Muscle layer of duodenum (tissue), 2 donors: Measurements from ENCODE around the gene ESRP2.

Experiments
- H3K27ac ChIP-seq: one replicate; pipeline ENCODE4 v1.7.0; 2013; ENCODE audit warnings: mild to moderate bottlenecking, low read length
- H3K27me3 ChIP-seq: one replicate; pipeline ENCODE4 v1.7.0; 2013; ENCODE audit warnings: low read depth, mild to moderate bottlenecking, control low read depth, low read length
- H3K36me3 ChIP-seq, 2 donors: one replicate each; pipeline ENCODE4 v1.7.0; 2013; ENCODE audit warnings: low read length in 2 of 2, control low read depth in 1 of 2, mild to moderate bottlenecking in 1 of 2; ENCODE audit not compliant: insufficient read depth in 2 of 2, control insufficient read depth in 1 of 2
- H3K4me1 ChIP-seq, 2 donors: one replicate each; pipeline ENCODE4 v1.7.0; 2013; ENCODE audit warnings: low read length in 2 of 2, mild to moderate bottlenecking in 2 of 2, control low read depth in 1 of 2, moderate library complexity in 1 of 2; ENCODE audit not compliant: insufficient read depth in 2 of 2, control insufficient read depth in 1 of 2
- H3K4me3 ChIP-seq, 2 donors: one replicate each; pipeline ENCODE4 v1.7.0; 2013; ENCODE audit warnings: low read length in 2 of 2, low read depth in 1 of 2, mild to moderate bottlenecking in 1 of 2
- H3K9me3 ChIP-seq, 2 donors: one replicate each; pipeline ENCODE4 v1.7.0; 2013; ENCODE audit warnings: low read length in 2 of 2, control low read depth in 1 of 2, mild to moderate bottlenecking in 1 of 2; ENCODE audit not compliant: control insufficient read depth in 1 of 2
- donor health status: healthy.

The ESRP2 gene

DNA sequence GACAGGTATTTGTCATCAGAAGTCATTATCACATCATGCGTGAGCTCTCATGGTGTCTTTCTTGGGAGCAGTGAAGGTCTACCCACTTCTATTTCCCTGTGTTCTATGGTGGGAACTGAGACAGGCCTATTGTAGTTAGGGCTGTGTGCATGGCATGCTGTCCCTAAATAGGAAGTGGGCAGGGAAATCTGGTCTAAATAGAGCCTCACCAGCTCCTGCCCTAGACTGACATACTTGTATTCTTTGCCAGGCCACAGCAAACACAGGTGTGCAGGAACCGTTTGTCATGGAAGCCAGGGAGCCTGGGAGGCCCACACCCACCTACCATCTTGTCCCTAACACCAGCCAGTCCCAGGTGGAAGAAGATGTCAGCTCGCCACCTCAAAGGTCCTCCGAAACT lies 38.5 kb upstream of the ESRP2 start:
- Histone ChIP-seq H3K4me1 (peaks cover 4 to 13% of the 10 kb centered on the region in 2 donors), H3K27me3 (no peaks in the 10 kb centered on the region), H3K9me3 (no peaks in the 10 kb centered on the region), H3K4me3 (no peak overlapping the region), H3K27ac (no peak overlapping the region), H3K36me3 (peaks cover 2 to 6% of the 10 kb centered on the region in 2 donors)

DNA sequence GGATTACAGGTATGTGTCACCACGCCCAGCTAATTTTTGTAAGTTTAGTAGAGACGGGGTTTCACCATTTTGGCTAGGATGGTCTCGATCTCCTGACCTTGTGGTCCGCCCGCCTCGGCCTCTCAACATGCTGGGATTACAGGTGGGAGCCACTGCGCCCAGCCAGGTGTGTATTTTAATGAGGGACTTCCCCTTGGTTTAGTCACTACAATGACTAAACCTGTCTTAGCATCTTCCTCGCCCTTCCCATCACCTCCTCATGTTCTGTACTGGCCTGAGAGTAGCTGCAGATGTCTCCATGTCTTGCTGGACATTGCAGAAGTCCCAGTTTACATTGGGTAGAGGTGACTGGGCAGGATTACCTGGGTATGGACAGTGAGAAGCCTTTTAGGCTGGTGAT lies 38.0 kb upstream of the ESRP2 start:
- Histone ChIP-seq H3K4me1 (peaks cover 4 to 13% of the 10 kb centered on the region in 2 donors), H3K9me3 (no peaks in the 10 kb centered on the region), H3K36me3 (peaks cover 0 to 6% of the 10 kb centered on the region in 2 donors), H3K4me3 (no peak overlapping the region), H3K27ac (no peak overlapping the region), H3K27me3 (no peaks in the 10 kb centered on the region)

DNA sequence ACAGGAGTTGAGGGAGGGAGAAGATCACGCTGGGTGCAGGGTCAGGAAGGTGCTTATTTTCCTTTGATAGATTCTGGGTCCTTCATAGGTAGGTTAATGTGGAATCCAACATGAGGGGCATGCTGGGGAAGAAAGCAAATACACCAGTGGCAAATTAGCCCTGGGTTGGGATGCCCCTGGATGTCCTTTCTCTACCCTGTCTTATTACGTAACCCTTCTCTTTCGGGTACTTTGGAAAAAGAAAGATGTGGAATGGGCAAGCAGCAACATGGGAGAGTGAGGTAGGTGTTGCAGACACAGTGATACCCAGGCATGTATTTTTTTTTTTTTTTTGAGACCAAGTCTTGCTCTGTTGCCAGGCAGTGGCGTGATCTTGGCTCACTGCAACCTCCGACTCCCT lies 37.5 kb upstream of the ESRP2 start:
- no peak overlapping the region for H3K4me3 ChIP-seq
- no peaks in the 10 kb centered on the region for H3K9me3 ChIP-seq
- no peak overlapping the region for H3K27ac ChIP-seq
- H3K27me3 ChIP-seq: no peaks in the 10 kb centered on the region
- peaks cover 0 to 6% of the 10 kb centered on the region in 2 donors for H3K36me3 ChIP-seq
- H3K4me1 ChIP-seq: peaks cover 4 to 13% of the 10 kb centered on the region in 2 donors

DNA sequence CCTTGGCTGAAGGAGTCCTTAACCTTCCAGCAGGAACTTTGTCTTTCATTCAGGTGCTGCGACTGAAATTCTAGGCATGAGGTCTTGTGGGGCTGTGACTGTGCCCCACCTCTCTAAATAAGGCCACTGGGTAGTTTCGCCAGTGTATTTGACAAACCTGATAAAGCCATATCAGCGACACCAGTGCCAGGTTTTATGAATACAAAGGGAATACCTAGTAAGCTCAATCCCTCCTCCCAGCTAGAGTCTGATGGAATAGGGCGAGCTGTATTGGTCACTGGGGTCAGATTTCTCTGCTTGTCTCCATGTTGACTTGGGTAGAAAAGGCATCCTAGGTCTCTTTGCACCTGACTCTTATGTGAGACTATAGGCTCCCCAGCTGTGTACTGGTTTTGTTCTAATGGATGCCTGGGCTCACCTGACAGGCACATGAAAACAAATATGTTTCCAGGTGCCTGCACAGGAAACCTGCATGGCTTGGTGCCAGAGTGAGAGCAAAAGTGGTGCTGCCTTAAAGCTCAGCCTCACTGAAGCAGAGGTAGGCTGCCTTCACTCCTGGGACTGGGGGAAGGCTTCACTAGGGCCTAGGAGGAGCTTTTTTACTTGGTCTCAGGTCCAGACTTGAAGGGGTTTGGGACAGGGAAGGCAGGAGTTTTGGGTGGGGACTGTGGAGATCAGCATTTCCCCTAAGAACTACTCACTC lies 36.7 kb upstream of the ESRP2 start:
- Histone ChIP-seq H3K27ac (no peak overlapping the region), H3K4me3 (no peak overlapping the region), H3K27me3 (no peaks in the 10 kb centered on the region), H3K4me1 (peaks cover 4 to 20% of the 10 kb centered on the region in 2 donors), H3K9me3 (no peaks in the 10 kb centered on the region), H3K36me3 (peaks cover 0 to 6% of the 10 kb centered on the region in 2 donors)

DNA sequence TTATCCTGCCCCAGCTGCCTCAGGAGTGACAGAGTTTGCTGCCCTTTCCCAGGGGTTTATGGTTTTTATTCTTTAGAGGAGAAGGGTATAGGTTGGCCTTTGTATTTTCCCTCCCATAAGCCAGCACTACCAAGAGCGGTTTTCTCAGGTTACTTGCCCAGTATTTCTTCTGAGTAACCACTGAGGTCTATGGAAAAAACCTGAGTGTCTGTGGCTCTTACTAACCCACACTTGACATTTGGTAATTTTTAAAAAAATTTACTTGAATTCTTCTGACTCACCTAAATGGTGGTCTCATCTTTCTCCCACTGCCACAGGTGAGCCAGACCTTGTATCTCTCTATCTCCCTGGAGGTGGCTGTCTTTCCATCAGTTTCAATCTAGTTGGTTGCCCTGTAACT lies 34.4 kb upstream of the ESRP2 start:
- H3K4me1 ChIP-seq: peaks cover 0 to 18% of the 10 kb centered on the region in 2 donors
- H3K4me3 ChIP-seq: no peak overlapping the region
- H3K27me3 ChIP-seq: no peaks in the 10 kb centered on the region
- peaks cover 0 to 6% of the 10 kb centered on the region in 2 donors for H3K36me3 ChIP-seq
- no peaks in the 10 kb centered on the region for H3K9me3 ChIP-seq
- H3K27ac ChIP-seq: no peak overlapping the region

DNA sequence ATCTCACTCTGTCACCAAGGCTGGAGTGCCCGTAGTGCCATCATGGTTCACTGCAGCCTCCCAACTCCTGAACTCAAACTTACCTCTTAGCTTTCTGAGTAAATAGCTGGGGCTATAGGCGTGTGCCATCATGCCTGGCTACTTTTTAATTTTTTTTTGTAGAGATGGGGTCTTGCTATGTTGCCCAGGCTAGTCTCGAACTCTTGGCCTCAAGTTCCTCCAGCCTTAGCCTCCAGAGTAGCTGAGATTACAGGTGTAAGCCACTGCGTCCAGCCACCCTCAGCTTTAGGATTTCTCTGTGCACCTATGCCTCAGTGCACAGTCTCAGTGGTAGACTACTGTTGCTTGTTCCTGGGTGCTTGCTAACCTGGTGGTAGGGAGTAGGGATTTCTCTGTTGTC lies 33.9 kb upstream of the ESRP2 start:
- Histone ChIP-seq H3K4me3 (no peak overlapping the region), H3K4me1 (peaks cover 0 to 18% of the 10 kb centered on the region in 2 donors), H3K36me3 (peaks cover under 1 to 5% of the 10 kb centered on the region in 2 donors), H3K27me3 (no peaks in the 10 kb centered on the region), H3K27ac (no peak overlapping the region), H3K9me3 (no peaks in the 10 kb centered on the region)

DNA sequence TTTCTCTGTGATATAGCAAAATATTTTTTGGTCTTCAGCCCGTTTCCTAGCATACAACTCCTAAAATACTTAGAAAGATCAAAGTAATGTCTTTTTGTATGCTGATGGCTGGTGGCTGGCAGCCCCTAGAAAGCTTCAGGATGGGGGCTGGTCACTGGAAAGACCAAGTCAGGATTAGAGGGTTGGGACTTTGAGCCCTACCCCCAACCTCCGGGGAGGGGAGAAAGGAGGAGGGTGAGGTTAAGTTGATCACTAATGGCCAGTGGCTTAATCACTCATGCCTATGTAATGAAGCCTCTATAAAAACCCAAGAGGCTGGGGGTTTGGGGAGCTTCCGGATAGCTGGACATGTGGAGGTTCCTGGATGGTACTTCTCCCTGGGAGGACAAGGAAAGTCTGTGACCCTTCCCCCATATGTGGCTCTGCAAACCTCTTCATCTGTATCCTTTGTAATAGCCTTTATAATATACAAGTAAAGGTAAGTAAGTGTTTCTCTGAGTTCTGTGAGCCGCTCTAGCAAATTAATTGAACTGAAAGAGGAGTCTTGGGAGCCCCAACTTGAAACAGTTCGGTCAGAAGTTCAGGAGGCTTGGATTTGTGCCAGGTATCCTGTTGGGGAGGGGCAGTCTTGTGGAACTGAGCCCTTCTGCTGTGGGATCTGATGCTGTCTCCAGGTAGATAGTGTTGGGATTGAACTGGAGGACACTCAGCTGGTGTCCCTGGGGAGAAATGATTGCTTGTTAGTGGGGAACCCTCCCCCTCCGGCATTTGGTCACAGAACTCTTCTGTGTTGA lies 31.9 kb upstream of the ESRP2 start:
- Histone ChIP-seq H3K27me3 (no peaks in the 10 kb centered on the region), H3K36me3 (peaks cover 0 to 4% of the 10 kb centered on the region in 2 donors), H3K4me1 (peaks cover 0 to 25% of the 10 kb centered on the region in 2 donors), H3K9me3 (no peaks in the 10 kb centered on the region), H3K4me3 (no peak overlapping the region), H3K27ac (no peak overlapping the region)

DNA sequence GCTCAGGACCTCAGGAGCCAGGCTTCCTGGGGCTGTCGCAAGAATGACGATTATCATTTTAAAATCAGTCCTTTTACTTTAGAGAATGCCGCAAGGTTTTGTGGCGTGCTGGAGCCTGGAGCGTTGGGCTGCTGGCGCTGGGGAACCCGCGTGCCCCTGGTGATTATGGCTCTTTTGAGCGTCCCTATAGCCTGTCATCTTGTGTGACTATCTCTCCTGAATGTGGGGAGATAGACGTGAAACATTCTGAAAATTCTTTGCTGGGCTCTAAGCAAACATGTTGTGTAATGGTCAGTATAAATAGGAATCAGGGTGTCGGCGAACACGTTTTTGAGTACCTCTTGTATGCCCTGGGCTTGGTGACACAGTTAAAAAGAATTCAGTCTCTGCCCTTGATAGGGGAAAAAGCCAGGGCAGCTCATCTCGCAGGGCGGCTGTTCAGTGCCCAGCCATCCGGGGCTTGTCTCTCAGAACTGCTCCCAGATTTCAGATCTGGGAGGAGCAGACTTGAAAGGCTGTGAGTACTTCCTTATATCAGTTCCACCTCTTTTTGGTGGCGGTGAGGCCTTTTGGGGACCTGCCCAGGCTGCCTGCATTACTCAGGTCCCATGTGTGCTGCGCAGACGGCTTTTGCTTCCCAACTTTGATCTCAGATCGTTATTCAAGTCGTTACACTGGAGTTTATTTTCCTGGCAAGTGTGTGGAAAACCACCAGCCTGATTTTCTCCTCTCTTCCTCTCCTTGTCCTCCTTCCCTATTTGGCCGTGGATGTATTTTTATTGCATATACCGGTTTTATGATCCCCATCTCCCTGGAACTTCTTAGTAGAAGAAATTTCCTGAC lies 29.4 kb upstream of the ESRP2 start:
- H3K36me3 ChIP-seq: peaks cover 0 to 7% of the 10 kb centered on the region in 2 donors
- H3K27ac ChIP-seq: peak overlapping the region; percentile 89
- peaks cover 0 to 31% of the 10 kb centered on the region in 2 donors for H3K4me1 ChIP-seq
- peak overlapping the region; percentile 82 to 86 for H3K4me3 ChIP-seq
- H3K27me3 ChIP-seq: no peaks in the 10 kb centered on the region
- no peaks in the 10 kb centered on the region for H3K9me3 ChIP-seq

DNA sequence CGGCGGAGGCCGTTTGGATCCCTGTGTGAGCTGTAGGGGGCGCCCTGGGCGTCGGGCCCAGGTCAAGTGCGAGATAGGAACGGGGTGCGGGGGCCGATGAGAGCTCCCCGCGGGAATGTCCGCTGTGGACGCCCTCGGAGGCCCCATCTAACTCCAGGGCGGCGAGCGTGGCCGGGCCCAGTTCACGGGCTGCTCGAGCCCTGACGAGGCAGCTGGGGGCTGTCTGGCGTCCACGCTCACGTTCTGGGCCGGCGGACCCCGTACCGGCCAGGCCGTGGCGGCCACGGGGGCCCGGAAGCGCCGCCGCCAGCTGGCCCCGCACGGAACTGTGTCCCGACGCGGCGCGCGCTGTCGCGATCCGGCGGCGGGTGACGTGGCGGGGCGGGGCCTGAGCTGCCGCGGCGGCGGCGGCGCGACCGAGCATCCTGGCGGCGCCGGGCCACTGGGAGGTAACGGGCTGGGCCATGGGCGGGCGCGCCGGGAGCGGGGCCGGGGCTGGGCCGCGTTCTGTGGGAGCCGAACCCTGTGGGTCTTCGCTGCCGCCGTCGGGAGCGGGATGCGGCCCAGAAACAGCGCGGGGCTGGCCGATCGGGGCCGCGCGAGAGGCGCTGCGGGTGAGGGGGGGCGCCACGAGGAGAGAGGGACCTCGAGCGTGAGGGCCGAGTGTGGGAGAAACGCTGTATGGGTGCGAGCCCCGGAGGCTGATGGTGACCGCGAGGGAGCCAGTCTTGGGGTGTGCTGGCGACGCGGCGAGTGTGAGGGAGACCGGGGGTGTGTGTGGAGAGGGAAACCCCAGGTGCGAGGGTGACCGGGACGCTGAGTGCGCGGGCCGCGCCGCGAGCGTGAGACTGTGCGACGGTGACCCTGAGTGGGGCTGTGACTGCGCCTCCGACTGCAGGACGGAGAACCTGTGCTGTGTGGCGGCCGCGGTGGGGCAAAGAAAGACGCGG lies 28.5 kb upstream of the ESRP2 start, which contains the start of gene SLC7A6:
Gene SLC7A6, plus strand, starts transcription at position 399 of the 950 bp plus-strand sequence. CDS start 10,201 bp downstream, outside the sequence.
- H3K9me3 ChIP-seq: no peaks in the 10 kb centered on the region
- H3K27ac ChIP-seq: peak within 1 kb of the TSS; percentile 89
- H3K27me3 ChIP-seq: no peaks in the 10 kb centered on the region
- H3K4me3 ChIP-seq: peak within 1 kb of the TSS; percentile 82 to 86
- H3K4me1 ChIP-seq: peaks cover 0 to 31% of the 10 kb centered on the region in 2 donors
- H3K36me3 ChIP-seq: peaks cover 9 to 16% of the 10 kb centered on the region in 2 donors

DNA sequence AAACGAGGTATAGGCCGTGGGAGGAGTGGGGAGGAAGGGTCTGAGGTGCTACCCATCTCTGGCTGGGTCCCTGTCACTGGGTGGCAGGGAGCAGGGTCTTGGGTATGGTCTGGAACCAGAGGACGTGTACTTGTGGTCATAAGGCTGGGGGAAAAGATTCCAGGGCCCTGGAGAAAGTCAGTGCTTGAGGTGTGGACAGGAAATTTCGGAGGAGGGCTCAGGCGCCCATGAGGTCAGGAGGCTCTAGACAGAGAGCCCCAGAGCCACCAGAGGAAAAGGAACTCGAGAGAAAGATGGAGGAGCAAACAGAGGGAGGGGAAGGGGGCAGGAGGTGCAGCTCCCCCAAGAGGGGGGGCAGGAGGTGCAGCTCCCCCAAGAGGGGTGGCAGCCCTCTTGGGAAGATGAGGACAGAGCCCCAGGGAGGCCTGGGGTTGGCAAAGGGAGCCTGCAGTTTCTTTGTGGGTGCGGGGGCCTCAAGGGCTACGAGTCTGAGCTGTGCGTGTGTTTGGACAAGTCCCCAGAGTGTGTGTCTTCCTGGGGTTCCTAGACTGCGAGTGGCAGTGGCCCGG lies 27.7 kb upstream of the ESRP2 start:
- H3K4me3 ChIP-seq: peak overlapping the region; percentile 46 to 86
- no peaks in the 10 kb centered on the region for H3K9me3 ChIP-seq
- peak overlapping the region; percentile 63 for H3K27ac ChIP-seq
- H3K36me3 ChIP-seq: peaks cover 10 to 24% of the 10 kb centered on the region in 2 donors
- H3K4me1 ChIP-seq: peaks cover 0 to 31% of the 10 kb centered on the region in 2 donors
- H3K27me3 ChIP-seq: no peaks in the 10 kb centered on the region
